WTC11 (cell line): ENCODE data around the gene MYH9. TPM values are rescaled to one million over a fixed set of nuclear protein-coding genes. Genes with fewer than 3 reads are reported as not detected.
A peak's percentile ranks its signal among the peaks of the same experiment; 100 is the strongest.

Experiments used
- FOXP1 ChIP-seq: sonication (generic); formaldehyde crosslinking; IDR thresholded peaks from 2 replicates; pipeline ENCODE4 v1.8.0; 2022; ENCODE audit warnings: missing genetic modification reagents, mild to moderate bottlenecking, moderate library complexity, borderline replicate concordance
- GABPB1 ChIP-seq: sonication (generic); formaldehyde crosslinking; IDR thresholded peaks from 2 replicates; pipeline ENCODE4 v1.8.1; 2023; ENCODE audit warnings: mild to moderate bottlenecking, missing genetic modification reagents
- NFATC4 ChIP-seq: fragments of 250-450 bp; sonication (Bioruptor Pico); IDR thresholded peaks from 2 replicates; pipeline ENCODE4 v1.9.0; 2021; ENCODE audit warnings: mild to moderate bottlenecking
- NR2C2 ChIP-seq: sonication (generic); formaldehyde crosslinking; IDR thresholded peaks from 2 replicates; pipeline ENCODE4 v1.8.0; 2022; ENCODE audit warnings: mild to moderate bottlenecking, missing genetic modification reagents
- RORB ChIP-seq: fragments of 250-450 bp; sonication (Bioruptor Pico); IDR thresholded peaks from 2 replicates; pipeline ENCODE4 v1.9.0; 2021; ENCODE audit warnings: mild to moderate bottlenecking
- SMAD3 ChIP-seq: sonication (generic); formaldehyde crosslinking; IDR thresholded peaks from 2 replicates; pipeline ENCODE4 v1.8.0; 2022; ENCODE audit warnings: missing genetic modification reagents, mild to moderate bottlenecking, borderline replicate concordance
- TEAD1 ChIP-seq: sonication (generic); formaldehyde crosslinking; IDR thresholded peaks from 2 replicates; pipeline ENCODE4 v1.8.0; 2022; ENCODE audit warnings: mild to moderate bottlenecking, missing genetic modification reagents
- ZBTB21 ChIP-seq: sonication (generic); formaldehyde crosslinking; IDR thresholded peaks from 2 replicates; pipeline ENCODE4 v1.8.1; 2023; ENCODE audit warnings: mild to moderate bottlenecking, missing genetic modification reagents, borderline replicate concordance
- ZNF121 ChIP-seq: sonication (generic); formaldehyde crosslinking; IDR thresholded peaks from 2 replicates; pipeline ENCODE4 v1.8.0; 2023; ENCODE audit warnings: missing genetic modification reagents
- ZNF232 ChIP-seq: sonication (generic); formaldehyde crosslinking; IDR thresholded peaks from 2 replicates; pipeline ENCODE4 v1.8.0; 2022; ENCODE audit warnings: mild to moderate bottlenecking, missing genetic modification reagents
- ZNF317 ChIP-seq: sonication (generic); formaldehyde crosslinking; IDR thresholded peaks from 2 replicates; pipeline ENCODE4 v1.8.1; 2023; ENCODE audit warnings: low read depth, mild to moderate bottlenecking, moderate library complexity, missing genetic modification reagents, borderline replicate concordance
- ZNF396 ChIP-seq: fragments of 250-450 bp; sonication (Bioruptor Pico); IDR thresholded peaks from 2 replicates; pipeline ENCODE4 v1.8.0; 2021; ENCODE audit warnings: mild to moderate bottlenecking, moderate library complexity, borderline replicate concordance
- ZNF416 ChIP-seq: fragments of 250-450 bp; sonication (Bioruptor Pico); IDR thresholded peaks from 2 replicates; pipeline ENCODE4 v1.9.0; 2021; ENCODE audit warnings: mild to moderate bottlenecking, inconsistent platforms
- ZNF423 ChIP-seq: fragments of 250-450 bp; sonication (Bioruptor Pico); IDR thresholded peaks from 2 replicates; pipeline ENCODE4 v2.1.2; 2022; ENCODE audit warnings: mild to moderate bottlenecking, moderate library complexity
- total RNA-seq: library from RNA; stranded (reverse); gene quantifications from 3 replicates; pipeline ENCODE4 v1.2.3, GENCODE V29; 2021
- TF ChIP-seq, protein P1 (sequence below): sonication (generic); formaldehyde crosslinking; IDR thresholded peaks from 2 replicates; pipeline ENCODE4 v1.8.0; 2022; ENCODE audit warnings: missing genetic modification reagents
- TF ChIP-seq, protein P2 (sequence below): fragments of 200-600 bp; IDR thresholded peaks from 2 replicates; pipeline ENCODE4 v1.8.0; 2022; ENCODE audit warnings: antibody characterized with exemption
- TF ChIP-seq, protein P3 (sequence below): fragments of 250-450 bp; sonication (Bioruptor Pico); conservative IDR thresholded peaks from 2 replicates; pipeline ENCODE4 v1.9.0; 2021; ENCODE audit warnings: mild to moderate bottlenecking
- TF ChIP-seq, protein P4 (sequence below): sonication (generic); formaldehyde crosslinking; IDR thresholded peaks from 2 replicates; pipeline ENCODE4 v1.8.0; 2023; ENCODE audit warnings: missing genetic modification reagents
- TF ChIP-seq, protein P5 (sequence below): fragments of 250-450 bp; sonication (Bioruptor Pico); IDR thresholded peaks from 2 replicates; pipeline ENCODE4 v2.1.2; 2022; ENCODE audit warnings: mild to moderate bottlenecking, moderate library complexity
- TF ChIP-seq, protein P6 (sequence below): fragments of 250-450 bp; sonication (Bioruptor Pico); IDR thresholded peaks from 2 replicates; pipeline ENCODE4 v1.9.0; 2021; ENCODE audit warnings: moderate library complexity, mild to moderate bottlenecking, inconsistent platforms, borderline replicate concordance
- TF ChIP-seq, protein P7 (sequence below): sonication (generic); formaldehyde crosslinking; IDR thresholded peaks from 2 replicates; pipeline ENCODE4 v1.8.1; 2023; ENCODE audit warnings: mild to moderate bottlenecking, missing genetic modification reagents, moderate library complexity
- TF ChIP-seq, protein P8 (sequence below): sonication (generic); formaldehyde crosslinking; IDR thresholded peaks from 2 replicates; pipeline ENCODE4 v1.8.0; 2022; ENCODE audit warnings: mild to moderate bottlenecking, missing genetic modification reagents
- TF ChIP-seq, protein P9 (sequence below): sonication (generic); formaldehyde crosslinking; IDR thresholded peaks from 2 replicates; pipeline ENCODE4 v1.8.1; 2023; ENCODE audit warnings: mild to moderate bottlenecking, missing genetic modification reagents

Gene MYH9
- total RNA-seq, 1 experiment from 2014 or later: 277 TPM

DNA sequence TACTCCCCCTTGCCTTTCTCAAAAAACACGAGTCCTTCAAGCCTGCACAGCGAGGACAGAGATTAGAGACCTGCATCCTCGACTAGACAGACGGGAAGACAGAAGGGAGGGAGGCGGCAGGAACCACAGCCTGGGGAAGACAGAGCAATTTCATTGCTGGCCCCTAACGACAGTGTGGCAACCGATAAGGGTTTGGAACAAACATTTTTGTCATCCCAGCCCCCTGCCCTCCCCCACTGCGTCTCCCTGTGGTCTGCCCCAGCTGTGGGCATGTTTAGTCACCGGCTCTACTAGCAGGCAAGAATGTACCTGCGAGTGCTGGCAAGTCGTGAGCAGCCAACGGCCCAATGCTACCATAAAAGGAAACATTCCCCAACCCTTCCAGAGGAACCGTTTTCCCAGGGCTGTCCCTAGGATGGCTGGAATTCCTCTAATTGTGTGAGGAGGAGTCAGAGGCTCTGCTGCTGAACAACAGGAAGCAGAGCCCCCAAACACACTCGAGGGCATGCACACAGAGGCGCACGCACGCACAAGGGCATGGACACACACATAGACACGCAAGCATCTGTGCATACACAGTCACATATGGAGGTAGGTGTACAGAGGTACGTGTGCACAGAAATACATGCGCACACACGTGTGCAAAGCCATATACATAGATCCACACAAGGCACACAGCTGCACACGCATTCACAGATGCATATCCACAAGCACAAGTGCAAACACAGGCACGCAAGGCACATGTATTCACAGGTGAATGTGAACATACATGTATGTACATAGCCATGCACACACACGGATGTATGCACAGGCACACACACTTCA is 58.3 kb downstream of the MYH9 start (continued):
- TF ChIP-seq ZNF317 (CRISPR knock-in tag): no peak
- TF ChIP-seq SMAD3 (CRISPR knock-in tag): no peak
- TF ChIP-seq ZNF396 (CRISPR knock-in tag): no peak
- TF ChIP-seq GABPB1 (CRISPR knock-in tag): no peak
- TF ChIP-seq, protein P1, sequence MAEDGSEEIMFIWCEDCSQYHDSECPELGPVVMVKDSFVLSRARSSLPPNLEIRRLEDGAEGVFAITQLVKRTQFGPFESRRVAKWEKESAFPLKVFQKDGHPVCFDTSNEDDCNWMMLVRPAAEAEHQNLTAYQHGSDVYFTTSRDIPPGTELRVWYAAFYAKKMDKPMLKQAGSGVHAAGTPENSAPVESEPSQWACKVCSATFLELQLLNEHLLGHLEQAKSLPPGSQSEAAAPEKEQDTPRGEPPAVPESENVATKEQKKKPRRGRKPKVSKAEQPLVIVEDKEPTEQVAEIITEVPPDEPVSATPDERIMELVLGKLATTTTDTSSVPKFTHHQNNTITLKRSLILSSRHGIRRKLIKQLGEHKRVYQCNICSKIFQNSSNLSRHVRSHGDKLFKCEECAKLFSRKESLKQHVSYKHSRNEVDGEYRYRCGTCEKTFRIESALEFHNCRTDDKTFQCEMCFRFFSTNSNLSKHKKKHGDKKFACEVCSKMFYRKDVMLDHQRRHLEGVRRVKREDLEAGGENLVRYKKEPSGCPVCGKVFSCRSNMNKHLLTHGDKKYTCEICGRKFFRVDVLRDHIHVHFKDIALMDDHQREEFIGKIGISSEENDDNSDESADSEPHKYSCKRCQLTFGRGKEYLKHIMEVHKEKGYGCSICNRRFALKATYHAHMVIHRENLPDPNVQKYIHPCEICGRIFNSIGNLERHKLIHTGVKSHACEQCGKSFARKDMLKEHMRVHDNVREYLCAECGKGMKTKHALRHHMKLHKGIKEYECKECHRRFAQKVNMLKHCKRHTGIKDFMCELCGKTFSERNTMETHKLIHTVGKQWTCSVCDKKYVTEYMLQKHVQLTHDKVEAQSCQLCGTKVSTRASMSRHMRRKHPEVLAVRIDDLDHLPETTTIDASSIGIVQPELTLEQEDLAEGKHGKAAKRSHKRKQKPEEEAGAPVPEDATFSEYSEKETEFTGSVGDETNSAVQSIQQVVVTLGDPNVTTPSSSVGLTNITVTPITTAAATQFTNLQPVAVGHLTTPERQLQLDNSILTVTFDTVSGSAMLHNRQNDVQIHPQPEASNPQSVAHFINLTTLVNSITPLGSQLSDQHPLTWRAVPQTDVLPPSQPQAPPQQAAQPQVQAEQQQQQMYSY: no peak
- no peak for TF ChIP-seq NR2C2 (CRISPR knock-in tag)
- TF ChIP-seq ZBTB21 (CRISPR knock-in tag): 0 out of 2 replicates have a peak, but pooled peaks have one; percentile 47
- TF ChIP-seq ZNF423 (CRISPR knock-in tag): no peak
- TF ChIP-seq RORB (CRISPR knock-in tag): no peak
- TF ChIP-seq ZNF121 (CRISPR knock-in tag): no peak
- no peak for TF ChIP-seq ZNF232
- peak; percentile 84; the same call in 1 of the 2 replicates for TF ChIP-seq NFATC4 (CRISPR knock-in tag)
- TF ChIP-seq, protein P2, sequence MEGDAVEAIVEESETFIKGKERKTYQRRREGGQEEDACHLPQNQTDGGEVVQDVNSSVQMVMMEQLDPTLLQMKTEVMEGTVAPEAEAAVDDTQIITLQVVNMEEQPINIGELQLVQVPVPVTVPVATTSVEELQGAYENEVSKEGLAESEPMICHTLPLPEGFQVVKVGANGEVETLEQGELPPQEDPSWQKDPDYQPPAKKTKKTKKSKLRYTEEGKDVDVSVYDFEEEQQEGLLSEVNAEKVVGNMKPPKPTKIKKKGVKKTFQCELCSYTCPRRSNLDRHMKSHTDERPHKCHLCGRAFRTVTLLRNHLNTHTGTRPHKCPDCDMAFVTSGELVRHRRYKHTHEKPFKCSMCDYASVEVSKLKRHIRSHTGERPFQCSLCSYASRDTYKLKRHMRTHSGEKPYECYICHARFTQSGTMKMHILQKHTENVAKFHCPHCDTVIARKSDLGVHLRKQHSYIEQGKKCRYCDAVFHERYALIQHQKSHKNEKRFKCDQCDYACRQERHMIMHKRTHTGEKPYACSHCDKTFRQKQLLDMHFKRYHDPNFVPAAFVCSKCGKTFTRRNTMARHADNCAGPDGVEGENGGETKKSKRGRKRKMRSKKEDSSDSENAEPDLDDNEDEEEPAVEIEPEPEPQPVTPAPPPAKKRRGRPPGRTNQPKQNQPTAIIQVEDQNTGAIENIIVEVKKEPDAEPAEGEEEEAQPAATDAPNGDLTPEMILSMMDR: no peak
- TF ChIP-seq, protein P3, sequence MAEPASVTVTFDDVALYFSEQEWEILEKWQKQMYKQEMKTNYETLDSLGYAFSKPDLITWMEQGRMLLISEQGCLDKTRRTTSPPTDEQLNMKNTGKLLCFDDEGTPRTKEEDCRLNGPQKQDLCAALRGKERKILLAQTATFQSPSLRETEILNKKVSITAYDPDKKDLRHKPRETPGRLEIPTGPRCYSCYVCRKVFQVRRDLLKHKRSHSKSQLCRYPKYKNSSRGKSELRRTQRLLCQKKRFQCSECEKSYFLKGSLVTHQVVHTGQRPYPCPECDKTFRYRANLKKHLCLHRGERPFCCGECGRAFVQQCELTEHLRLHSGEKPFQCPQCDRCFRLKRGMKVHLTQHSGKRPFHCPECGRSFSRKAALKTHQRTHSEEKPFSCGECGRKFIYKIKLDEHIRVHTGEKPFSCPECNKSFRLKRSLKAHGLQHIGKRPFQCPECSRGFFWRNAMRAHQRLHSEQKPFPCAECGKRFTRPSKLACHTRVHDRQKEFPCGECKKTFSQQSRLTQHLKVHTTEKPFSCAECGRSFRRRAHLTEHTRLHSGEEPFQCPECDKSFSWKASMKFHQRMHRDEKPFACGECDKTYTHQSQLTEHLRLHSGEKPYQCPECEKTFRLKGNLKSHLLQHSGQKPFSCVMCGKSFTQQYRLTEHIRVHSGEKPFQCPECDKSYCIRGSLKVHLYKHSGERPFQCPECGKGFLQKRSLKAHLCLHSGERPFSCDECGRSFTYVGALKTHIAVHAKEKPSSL: no peak; the same call in 1 of the 2 replicates
- peak; percentile 40; the same call in 1 of the 2 replicates for TF ChIP-seq TEAD1
- TF ChIP-seq, protein P4, sequence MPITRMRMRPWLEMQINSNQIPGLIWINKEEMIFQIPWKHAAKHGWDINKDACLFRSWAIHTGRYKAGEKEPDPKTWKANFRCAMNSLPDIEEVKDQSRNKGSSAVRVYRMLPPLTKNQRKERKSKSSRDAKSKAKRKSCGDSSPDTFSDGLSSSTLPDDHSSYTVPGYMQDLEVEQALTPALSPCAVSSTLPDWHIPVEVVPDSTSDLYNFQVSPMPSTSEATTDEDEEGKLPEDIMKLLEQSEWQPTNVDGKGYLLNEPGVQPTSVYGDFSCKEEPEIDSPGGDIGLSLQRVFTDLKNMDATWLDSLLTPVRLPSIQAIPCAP (CRISPR knock-in tag): no peak
- no peak for TF ChIP-seq FOXP1
- TF ChIP-seq, protein P5, sequence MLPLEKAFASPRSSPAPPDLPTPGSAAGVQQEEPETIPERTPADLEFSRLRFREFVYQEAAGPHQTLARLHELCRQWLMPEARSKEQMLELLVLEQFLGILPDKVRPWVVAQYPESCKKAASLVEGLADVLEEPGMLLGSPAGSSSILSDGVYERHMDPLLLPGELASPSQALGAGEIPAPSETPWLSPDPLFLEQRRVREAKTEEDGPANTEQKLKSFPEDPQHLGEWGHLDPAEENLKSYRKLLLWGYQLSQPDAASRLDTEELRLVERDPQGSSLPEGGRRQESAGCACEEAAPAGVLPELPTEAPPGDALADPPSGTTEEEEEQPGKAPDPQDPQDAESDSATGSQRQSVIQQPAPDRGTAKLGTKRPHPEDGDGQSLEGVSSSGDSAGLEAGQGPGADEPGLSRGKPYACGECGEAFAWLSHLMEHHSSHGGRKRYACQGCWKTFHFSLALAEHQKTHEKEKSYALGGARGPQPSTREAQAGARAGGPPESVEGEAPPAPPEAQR (CRISPR knock-in tag): no peak
- peak; percentile 91 for TF ChIP-seq ZNF416 (CRISPR knock-in tag)
- TF ChIP-seq, protein P6, sequence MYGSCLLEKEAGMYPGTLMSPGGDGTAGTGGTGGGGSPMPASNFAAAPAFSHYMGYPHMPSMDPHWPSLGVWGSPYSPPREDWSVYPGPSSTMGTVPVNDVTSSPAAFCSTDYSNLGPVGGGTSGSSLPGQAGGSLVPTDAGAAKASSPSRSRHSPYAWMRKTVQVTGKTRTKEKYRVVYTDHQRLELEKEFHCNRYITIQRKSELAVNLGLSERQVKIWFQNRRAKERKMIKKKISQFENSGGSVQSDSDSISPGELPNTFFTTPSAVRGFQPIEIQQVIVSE (CRISPR knock-in tag): no peak
- TF ChIP-seq, protein P7, sequence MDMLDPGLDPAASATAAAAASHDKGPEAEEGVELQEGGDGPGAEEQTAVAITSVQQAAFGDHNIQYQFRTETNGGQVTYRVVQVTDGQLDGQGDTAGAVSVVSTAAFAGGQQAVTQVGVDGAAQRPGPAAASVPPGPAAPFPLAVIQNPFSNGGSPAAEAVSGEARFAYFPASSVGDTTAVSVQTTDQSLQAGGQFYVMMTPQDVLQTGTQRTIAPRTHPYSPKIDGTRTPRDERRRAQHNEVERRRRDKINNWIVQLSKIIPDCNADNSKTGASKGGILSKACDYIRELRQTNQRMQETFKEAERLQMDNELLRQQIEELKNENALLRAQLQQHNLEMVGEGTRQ: no peak
- TF ChIP-seq, protein P8, sequence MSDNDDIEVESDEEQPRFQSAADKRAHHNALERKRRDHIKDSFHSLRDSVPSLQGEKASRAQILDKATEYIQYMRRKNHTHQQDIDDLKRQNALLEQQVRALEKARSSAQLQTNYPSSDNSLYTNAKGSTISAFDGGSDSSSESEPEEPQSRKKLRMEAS (CRISPR knock-in tag): peak; percentile 40; the same call in 1 of the 2 replicates
- TF ChIP-seq, protein P9, sequence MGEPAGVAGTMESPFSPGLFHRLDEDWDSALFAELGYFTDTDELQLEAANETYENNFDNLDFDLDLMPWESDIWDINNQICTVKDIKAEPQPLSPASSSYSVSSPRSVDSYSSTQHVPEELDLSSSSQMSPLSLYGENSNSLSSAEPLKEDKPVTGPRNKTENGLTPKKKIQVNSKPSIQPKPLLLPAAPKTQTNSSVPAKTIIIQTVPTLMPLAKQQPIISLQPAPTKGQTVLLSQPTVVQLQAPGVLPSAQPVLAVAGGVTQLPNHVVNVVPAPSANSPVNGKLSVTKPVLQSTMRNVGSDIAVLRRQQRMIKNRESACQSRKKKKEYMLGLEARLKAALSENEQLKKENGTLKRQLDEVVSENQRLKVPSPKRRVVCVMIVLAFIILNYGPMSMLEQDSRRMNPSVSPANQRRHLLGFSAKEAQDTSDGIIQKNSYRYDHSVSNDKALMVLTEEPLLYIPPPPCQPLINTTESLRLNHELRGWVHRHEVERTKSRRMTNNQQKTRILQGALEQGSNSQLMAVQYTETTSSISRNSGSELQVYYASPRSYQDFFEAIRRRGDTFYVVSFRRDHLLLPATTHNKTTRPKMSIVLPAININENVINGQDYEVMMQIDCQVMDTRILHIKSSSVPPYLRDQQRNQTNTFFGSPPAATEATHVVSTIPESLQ (CRISPR knock-in tag): no peak
